Activated CD8-positive, alpha-beta memory T cell treated with anti-CD3 and anti-CD28 coated beads for 1 hour (primary cell): ENCODE data around the gene TXNRD3.
"Not testable (repeated sequence)": the region's sequence is repeated elsewhere in the genome, so short reads cannot be mapped to it uniquely, and the experiment has no call there.

Experiments used
- DNase-seq, 2 donors: peaks; one replicate each; pipeline ENCODE4 v3.0.0-alpha.2; 2020; ENCODE audit warnings: low read depth in 1 of 2; ENCODE audit errors: extremely low read depth in 1 of 2

Gene TXNRD3

GRCh38 chr3:126606001-126606400 lies 48.9 kb downstream of the TXNRD3 start:
- no peak for DNase-seq

GRCh38 chr3:126604691-126605090 lies 50.2 kb downstream of the TXNRD3 start:
- no peak for DNase-seq

DNA sequence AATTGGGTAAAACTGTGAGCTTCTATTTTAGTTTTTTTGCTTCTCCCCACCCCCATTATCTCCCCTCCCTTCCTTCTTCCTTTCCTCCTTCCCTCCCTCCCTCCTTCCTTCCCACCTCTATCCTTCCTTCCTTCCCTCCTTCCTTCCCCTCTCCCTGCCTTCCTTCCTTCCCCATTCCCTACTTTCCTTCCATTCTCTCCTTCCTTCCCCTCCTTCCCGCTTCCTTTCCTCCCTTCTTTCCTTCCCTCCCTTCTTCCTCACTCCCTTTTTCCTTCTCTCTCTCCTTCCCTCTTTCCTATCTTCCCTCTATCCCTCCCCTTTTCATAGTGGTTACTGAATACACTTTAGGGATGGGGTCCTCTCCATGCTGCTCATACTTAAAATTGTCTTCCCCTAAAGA lies 55.8 kb downstream of the TXNRD3 start:
- DNase-seq: no peak

GRCh38 chr3:126595479-126595878 lies 59.4 kb downstream of the TXNRD3 start:
- not testable (repeated sequence) for DNase-seq

GRCh38 chr3:126591515-126591914 lies 63.4 kb downstream of the TXNRD3 start:
- not testable (repeated sequence) for DNase-seq

- no peak for DNase-seq
Measured at GRCh38 chr3:126582311-126582710, 72.6 kb downstream of the TXNRD3 start.

DNA sequence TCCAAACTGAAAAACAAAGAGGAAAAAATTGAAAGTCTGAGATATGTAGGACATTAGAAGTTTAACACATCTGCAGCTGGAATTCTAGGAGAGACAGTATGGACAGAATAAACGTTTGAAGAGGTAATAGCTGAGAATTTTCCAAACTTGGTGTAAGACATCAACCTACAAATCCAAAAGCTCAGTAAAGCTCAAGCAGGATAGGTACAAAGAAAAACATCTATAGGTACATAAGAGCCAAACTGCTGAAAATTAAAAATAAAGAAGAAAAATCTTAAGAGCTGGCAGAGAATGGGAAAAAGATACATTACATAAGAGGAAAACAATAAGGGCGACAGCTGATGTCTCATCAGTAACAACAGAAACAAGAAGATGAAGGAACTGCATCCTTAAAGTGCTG lies 73.4 kb downstream of the TXNRD3 start:
- DNase-seq: no peak

DNA sequence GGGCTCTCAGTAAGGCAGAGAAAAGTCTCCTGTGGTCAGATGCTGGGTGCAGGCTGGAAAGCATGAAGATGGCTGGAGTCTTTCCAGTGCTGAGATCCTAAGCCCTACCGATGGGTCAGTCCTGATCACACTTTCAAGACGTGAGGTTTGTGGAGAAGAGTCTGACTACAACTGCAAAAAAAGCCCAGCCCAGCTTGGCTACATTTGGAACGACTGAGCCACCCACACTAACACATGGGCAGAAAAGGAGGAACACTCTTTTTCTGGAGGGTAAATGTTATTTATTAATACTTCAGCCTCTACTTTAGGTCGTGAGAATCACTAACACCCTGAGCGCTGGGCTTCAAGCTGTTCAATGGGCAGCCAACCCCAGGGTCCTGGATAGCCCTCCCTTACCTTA lies 74.2 kb downstream of the TXNRD3 start:
- no peak for DNase-seq

DNA sequence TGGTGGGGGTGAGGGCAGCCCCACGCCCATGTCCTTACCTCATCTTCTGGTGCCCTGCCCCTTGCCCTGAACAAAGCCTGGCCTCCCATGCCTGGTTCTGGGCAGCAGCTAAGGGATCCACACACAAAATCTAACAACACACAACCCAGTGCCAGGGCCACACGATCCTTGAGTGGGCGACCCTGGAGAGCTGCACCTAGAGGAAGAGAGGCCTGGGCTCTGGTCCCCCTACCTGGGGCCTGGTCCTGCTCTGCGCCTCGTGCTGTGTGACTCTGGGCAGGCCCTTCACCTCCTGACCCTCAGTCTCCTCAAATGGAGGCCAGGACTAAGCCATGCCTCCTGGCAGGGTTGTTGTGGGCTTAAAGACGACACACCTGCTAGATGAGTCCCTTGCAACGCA lies 76.2 kb downstream of the TXNRD3 start:
- no peak for DNase-seq

DNA sequence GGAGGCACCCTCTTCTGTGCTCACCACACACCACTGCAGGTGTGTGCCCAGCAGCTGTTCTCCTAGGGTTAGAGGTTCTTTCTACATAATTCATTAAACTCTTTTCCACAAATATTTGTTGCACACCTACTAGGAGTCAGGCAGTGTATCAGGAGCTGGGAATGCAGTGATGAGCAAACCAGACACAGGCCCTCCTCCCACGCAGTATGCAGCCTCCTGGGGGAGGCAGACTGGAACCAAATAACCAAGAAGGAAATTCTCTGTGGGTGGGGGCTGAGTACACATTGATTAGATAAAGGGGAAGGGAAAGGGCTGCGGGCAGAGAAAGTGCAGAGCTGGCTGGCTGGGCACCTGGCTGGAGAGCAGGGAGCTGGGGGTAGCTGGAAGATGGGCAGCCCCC lies 77.7 kb downstream of the TXNRD3 start:
- DNase-seq: no peak

DNA sequence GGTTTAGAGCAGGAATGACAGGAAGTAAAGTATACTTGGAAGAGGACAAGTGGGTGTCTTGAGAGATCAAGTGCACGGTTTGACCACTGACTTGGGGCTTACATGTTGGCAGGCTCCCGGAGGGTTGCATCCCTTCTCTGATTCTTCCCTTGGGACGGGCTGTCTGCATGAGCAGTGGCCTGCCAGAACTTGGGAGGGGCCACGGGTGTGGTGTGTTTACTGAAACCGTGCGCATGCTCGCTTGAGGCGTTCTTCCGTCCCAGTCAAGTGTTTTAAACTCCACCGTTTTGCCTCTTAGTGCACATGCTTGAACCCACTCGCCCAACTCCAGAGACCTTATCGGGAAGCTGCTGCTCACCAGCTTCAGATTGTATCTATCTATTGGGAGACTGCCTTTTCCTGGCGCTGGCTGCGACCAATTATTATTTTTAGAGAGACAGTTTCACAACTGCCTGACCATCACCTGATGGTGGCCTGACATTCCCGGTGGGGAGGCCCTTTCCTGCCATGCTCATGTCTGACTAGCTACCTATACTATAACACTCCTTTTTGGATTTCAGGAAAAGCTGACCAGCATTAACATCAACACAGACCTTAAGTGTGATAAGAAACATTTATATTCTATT lies 81.3 kb downstream of the TXNRD3 start:
- no peak for DNase-seq

- no peak for DNase-seq
Measured at GRCh38 chr3:126571078-126571477, 83.8 kb downstream of the TXNRD3 start.

GRCh38 chr3:126570103-126570541 lies 84.8 kb downstream of the TXNRD3 start:
- DNase-seq: no peak

GRCh38 chr3:126569390-126569975 lies 85.4 kb downstream of the TXNRD3 start:
- DNase-seq: no peak

GRCh38 chr3:126568776-126569342 lies 86.1 kb downstream of the TXNRD3 start:
- no peak for DNase-seq

GRCh38 chr3:126567696-126568438 lies 87.1 kb downstream of the TXNRD3 start:
- no peak for DNase-seq

DNA sequence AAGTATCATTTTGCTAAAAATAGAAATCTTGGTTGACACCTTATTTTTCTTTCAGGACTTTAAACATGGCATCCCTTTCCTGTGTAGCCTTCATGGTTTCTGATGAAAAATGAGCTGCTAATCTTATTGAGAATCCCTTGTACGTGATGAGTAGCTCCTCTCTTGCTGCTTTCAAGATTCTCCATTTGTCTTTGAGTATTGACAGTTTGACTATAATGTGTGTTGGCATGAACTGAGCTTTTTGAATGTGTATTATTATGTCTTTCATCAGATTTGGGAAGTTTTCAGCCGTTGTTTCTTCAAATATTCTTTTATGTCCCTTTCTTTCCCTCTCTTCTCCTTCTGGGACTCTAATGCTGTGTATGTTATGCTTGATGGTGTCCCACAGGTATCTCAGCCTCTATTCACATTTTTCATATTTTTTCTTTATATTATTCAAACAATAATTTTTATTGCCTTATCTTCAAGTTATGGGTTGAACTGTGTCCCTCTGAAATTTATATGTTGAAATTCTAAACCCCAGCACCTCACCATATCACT lies 92.1 kb downstream of the TXNRD3 start:
- DNase-seq: no peak

GRCh38 chr3:126558336-126559071 lies 96.4 kb downstream of the TXNRD3 start, which contains the start of gene C3orf22:
Gene C3orf22 (minus strand): TSS chr3:126558932. CDS start chr3:126553390, 5,542 bp downstream.
- no peak for DNase-seq

- DNase-seq: no peak
Measured at GRCh38 chr3:126557761-126558160, 97.2 kb downstream of the TXNRD3 start.

- no peak for DNase-seq
Measured at GRCh38 chr3:126557415-126557745, 97.5 kb downstream of the TXNRD3 start.
